Kasumi-1 (cell line): ENCODE data around the gene CD36.
"Not testable (repeated sequence)": the region's sequence is repeated elsewhere in the genome, so short reads cannot be mapped to it uniquely, and the experiment has no call there.

ENCODE experiments used
- DNase-seq, 2 experiments: peaks; one replicate each; lab custom pipeline; 2025; lab: John Stamatoyannopoulos, UW

The CD36 gene

GRCh38 chr7:80653244-80653643, 14.8 kb downstream of the CD36 start:
- no peak for DNase-seq

GRCh38 chr7:80654887-80655340, 16.5 kb downstream of the CD36 start:
- DNase-seq, result no peak

GRCh38 chr7:80656029-80656428, 17.6 kb downstream of the CD36 start:
- no peak for DNase-seq

GRCh38 chr7:80659120-80660055, 20.9 kb downstream of the CD36 start:
- peak; percentile 73 to 79 for DNase-seq

DNA sequence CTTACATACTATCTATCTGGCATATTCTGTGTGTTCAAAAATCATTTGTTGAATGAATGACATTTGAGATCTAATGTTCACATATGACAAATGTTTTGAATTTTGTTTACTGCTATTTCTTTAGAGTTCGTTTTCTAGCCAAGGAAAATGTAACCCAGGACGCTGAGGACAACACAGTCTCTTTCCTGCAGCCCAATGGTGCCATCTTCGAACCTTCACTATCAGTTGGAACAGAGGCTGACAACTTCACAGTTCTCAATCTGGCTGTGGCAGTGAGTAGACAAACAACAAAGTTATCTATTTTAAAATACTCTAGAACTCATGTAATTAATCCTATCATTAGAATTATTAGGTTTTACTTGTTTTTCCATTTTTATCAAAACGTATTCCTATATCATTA, 22.5 kb downstream of the CD36 start:
- no peak for DNase-seq

DNA sequence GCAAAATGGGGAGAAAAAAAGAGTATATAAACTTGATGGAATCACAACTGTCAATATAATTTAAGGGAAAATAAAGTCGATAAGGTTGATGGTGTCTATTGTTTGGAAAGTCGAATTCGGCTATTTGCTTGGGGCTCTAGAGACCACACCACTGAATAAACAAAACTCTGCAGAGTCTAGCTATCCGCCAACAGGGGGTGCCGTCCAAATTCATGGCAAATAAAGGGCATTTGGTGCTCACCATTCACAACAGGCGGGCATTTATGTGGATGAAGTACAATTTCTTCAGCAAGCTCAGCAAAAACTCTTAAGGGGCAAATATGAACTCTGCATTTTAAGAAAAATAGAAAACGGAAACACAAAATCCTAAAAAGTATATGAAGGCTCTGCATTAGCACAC, 23.3 kb downstream of the CD36 start:
- peak in 1 of 2 experiments; percentile 26 for DNase-seq

DNA sequence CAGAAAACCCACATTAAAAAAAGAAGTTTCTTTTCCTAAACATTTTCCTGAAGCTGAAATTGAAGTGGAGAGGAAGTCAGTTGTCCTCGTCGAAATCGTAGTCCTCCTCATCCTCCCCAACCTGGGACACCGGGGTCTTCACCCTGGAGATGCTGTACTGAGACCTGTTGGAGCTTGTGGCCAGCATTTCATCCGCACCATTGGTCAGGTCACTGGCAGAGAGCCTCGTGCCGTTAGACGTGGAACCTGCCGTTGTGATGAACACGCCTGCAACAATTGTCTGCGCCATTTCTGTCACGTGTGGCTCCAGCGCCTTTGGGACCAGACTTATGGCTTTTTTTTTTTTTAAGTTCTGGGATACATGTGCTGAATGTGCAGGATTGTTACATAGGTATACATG, 23.8 kb downstream of the CD36 start:
- DNase-seq, result no peak

DNA sequence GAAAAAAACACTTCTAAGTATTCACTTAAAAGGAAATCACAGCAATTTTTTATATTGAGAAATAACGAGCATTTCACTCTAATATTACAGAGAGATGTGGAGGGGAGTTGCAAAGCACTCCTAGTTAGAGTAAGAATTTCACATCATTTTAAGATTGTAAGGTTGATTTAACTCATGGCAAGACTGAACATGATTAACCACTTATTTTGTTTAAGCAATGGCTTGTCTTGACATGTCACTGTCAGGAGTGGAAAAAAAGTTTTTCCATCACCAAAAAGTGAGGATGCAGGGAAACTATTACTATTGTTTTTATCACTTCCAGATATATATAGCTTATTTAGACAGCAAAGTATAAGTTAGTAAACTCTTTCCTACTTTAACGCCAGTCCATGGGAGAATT, 27.1 kb downstream of the CD36 start:
- DNase-seq, result no peak

- no peak for DNase-seq
These were observed 27.9 kb downstream of the CD36 start for GRCh38 chr7:80666376-80666775.

GRCh38 chr7:80669367-80669766, 30.9 kb downstream of the CD36 start:
- not testable (repeated sequence) for DNase-seq

DNA sequence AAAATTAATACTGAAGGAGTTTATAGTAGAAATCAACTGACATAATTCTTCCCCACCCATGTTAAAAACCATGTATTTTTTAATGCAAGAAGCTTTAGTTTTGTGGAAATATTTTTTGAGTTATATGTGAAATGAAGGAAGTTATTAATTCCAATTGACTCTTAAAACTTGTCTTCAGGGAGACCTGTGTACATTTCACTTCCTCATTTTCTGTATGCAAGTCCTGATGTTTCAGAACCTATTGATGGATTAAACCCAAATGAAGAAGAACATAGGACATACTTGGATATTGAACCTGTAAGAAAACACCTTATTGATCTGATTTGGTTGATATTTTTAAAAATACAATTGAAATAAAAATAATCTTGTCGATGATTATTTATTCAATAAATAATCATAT, 33.3 kb downstream of the CD36 start:
- peak in 1 of 2 experiments; percentile 25 for DNase-seq

- DNase-seq, result no peak
These were observed 36.6 kb downstream of the CD36 start for GRCh38 chr7:80675090-80675489.

GRCh38 chr7:80676404-80676803, 38.0 kb downstream of the CD36 start:
- no peak for DNase-seq

DNA sequence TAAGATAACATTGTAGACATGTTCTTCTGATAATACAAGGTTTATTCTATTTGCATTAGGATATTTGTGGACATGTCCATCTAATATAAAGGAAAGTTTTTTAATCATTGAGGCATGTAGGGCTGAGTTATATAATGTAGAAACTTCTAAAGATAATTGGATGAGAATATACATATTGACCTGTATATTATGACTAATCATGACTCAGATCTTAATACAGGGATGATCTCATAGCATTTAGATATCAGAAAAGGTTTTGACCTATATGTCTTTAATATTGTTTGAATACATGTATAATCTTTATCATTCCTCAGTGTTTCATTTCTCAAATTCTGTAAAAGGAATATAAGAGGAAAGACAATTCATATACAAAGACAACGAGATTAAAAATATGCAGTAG, 39.2 kb downstream of the CD36 start:
- no peak for DNase-seq

DNA sequence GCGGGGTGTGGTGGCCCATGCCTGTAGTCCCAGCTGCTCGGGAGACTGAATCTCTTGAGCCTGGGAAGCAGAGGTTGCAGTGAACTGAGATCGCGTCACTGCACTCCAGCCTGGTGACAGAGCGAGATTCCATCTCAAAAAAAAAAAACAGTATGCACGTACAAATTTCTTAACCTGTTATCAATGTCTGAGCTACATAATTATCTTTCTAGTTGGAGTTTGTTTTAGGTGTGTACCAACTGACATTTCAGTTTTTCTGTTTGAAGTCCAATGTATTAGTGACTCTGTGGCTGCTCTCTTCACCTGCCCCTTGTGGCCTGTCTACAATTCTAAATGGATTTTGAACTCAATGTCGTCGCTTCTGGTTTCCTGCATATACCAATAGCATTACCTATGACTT, 40.3 kb downstream of the CD36 start:
- DNase-seq, result no peak

DNA sequence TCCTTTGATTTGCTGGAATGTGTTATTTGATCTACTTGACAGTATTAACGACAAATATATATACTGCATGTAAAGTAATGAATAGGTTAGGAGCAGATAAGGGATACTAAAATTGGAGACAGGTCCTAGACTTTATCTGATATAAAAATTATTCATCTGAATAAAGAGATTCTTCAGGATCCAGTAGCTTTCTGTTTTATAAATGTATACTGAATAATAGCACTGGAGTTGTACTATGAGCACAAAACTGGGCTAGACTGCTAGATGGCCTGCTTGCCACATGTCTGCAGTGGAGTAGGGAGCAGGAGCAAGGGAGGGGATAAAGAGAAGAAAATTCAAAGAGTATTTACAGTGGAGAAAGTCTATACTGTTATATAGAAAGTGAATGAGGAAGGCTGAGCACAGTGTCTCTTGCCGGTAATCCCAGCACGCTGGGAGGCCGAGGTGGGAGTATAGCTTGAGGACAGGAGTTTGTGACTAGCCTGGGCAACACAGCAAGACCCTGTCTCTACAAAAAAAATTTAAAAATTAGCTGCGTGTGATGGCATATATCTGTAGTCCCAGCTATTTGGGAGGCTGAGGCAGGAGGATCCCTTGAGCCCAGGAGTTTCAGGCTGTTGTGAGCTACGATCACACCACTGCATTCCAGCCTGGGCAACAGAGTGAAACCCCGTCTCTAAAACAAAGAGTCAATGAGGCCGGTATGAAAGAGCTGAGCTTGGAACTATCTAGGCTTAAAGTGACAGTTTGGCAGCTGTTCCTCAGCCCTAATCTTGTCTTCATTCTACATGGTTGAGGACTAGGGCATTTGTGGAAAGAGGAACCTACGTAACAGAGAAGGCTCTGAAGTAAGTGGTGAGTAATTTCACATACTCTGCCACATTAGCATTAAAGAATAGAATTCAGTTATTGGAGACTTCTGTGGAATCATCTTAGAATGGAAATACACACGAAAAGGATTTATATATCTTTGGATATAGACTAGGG, 41.8 kb downstream of the CD36 start:
- DNase-seq, result peak; percentile 63 to 69

DNA sequence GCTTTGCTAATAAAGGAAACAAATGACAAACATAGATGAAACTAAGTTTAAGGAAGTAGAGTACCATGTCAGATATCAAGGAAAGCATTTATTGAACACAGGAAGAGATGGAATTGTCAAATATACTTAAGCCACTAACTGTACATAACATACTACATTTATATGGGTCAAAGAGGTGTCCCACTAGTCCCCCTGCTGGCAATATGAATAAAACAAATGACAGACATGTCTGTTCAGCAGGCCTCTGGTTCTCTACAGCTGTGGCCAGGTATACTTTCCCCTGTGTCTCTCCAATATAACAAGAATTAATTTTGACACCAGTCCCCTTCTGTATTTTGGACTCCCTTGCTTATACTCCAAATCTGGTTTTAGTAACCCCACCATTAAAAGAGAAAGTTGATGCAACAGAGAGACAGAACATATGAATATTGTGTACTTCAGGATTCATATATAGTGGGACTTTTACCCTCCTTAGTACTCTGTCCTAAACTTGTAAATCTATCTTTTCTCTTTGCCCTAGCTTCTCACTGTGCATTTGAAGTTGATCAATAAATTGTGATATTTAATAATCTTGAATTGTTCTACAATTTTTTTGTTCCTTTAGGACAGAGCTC, 42.9 kb downstream of the CD36 start:
- DNase-seq, result peak; percentile 49 to 60

GRCh38 chr7:80682744-80683143, 44.3 kb downstream of the CD36 start:
- DNase-seq, result no peak

- DNase-seq, result no peak
These were observed 48.1 kb downstream of the CD36 start for GRCh38 chr7:80686576-80686975.

DNA sequence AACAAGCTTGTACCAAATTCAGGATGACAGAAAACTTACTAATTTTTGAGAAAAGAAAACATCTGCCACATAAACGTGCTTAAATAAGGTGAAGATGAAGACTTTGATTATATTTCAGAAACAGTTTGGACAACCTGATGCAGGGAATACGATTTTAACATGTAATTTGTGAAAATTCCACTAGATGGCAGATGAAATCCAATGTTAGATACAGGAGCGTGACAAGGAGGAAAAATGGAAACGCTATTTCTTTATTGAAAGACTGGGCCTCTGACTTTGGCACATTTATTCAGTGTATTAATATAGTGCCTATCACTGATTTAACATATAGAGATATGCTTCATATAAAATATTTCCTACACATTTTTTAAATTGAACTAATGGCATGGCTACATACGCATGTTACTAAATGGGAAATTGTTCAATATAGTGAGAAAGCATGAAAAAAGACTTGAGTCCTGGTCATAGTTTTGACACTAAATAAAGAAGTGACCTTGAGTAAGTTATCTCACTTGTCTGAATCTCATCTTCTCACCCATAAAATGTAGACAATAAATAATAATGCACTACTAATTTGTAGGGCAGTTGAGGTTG, 60.7 kb downstream of the CD36 start:
- peak; percentile 63 to 77 for DNase-seq

GRCh38 chr7:80699721-80700256, 61.3 kb downstream of the CD36 start:
- no peak for DNase-seq
